GM19023 (cell line): ENCODE results near the gene TSC2.
"Not testable (repeated sequence)": the region's sequence is repeated elsewhere in the genome, so short reads cannot be mapped to it uniquely, and the experiment has no call there.

Experiments used
- ATAC-seq: cut with Tn5 transposase; IDR thresholded peaks from one replicate; pipeline ENCODE4 v1.9.1; 2021; ENCODE audit warnings: mild to moderate bottlenecking, moderate library complexity; ENCODE audit not compliant: unreplicated experiment

The TSC2 gene

DNA sequence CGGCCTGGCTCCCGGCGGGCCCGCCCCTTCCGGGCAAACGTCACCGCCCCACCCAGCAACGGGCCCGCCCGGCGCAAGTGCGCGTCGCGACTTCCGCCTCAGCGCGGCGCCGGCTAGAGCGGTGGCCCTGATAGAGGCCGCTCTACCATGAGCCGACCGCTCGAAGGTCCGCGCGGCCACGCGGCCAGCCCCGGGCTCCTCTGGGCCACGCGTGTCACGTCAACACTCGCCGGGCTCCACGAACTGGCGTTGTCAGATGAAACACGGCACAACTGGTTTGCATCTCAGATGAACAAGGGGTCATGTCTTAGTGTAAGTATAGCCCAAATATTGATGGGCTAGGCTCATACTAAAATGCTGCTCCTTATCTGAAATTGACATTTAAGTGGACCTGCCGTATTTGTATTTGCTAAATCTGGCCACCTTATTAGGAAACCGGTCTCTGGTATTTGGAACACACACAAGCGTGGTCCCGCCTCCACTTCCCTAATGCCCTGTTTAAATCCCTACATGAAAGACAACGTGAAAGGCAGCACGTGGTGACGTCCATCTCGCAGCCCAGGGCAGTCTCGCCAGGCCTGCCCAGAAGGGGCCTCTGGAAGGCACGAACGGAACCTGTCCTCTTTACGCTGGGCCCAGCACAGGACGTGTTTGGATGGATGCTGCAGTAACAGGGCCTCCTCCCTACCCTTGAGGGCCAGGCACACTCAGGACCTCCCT is 37.8 kb upstream of the TSC2 start, which contains the start of gene ZNF598:
TSS of gene ZNF598 (minus strand) at position 31 of the 720 bp plus-strand sequence.
- ATAC-seq = peak; percentile 91

DNA sequence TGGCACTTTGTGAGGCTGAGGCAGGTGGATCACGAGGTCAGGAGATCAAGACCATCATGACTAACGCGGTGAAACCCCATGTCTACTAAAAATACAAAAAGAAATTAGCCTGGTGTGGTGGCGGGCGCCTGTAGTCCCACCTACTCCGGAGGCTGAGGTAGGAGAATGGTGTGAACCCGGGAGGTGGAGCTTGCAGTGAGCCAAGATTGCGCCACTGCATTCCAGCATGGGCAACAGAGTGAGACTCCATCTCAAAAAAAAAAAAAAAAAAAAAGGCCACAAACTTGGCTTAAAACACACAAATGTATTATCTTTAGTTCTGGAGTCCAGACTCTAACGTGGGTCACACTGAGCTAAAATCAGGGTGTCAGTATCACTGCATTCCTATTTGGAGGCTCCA is 36.1 kb upstream of the TSC2 start:
- not testable (repeated sequence) for ATAC-seq

DNA sequence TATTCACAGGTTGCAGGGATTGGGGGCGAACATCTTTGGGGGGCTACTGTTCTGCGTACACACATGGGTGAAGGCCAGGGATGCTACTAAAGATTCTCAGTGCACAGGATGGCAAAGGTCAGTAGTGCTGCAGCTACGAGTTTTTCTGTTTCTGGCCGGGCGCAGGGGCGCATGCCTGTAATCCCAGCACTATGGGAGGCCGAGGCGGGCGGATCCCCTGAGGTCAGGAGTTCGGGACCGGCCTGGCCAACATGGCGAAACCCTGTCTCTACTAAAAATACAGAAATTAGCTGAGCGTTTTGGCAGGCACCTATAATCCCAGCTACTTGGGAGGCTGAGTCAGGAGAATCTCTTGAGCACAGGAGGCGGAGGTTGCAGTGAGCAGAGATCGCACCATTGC is 34.3 kb upstream of the TSC2 start:
- no peak for ATAC-seq

DNA sequence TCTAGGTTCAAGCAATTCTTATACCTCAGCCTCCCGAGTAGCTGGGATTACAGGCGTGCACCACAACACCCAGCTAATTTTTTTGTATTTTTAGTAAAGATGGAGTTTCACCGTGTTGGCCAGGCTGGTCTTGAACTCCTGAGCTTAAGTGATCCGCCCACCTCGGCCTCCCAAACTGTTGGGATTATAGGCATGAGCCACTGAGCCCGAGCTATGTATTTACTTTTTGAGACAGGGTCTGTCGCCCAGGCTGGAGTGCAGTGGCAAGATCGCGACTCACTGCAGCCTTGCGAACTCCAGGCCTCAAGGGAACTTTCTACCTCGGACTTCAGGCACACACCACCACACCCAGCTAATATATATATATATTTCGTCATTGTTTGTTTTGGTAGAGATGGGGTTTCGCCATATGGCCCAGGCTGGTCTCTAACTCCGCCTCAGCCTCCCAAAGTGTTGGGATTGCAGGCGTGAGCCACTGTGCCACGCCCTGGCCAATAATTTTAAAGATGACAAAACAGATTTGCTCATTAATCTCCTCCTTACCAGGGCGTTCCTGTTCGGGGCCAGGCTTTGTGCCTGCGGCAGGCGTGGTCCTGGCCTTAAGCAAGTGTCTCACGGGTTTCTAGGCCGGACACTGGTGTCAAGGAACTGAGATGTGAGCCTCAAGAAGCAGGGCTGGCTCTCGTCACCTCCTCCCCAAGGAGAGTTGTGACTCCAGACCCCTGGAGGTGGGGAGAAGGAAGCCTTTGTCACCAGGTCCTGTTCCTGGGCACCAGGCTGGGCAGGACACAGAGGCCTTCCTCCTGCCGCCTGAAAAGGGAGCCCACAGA is 32.5 kb upstream of the TSC2 start:
- no peak for ATAC-seq

DNA sequence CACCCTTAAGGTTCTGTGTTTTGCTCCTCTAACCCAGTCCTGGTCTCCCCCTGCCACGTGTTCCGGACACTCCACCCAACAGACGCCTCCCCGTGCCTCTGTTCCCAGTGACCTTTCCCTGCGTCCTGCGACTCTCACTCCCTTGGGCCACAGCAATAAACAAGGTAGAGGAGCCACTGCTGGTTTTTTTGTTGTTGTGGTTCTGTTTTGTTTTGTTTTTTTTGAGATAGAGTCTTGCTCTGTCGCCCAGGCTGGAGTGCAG is 31.9 kb upstream of the TSC2 start:
- ATAC-seq = no peak

DNA sequence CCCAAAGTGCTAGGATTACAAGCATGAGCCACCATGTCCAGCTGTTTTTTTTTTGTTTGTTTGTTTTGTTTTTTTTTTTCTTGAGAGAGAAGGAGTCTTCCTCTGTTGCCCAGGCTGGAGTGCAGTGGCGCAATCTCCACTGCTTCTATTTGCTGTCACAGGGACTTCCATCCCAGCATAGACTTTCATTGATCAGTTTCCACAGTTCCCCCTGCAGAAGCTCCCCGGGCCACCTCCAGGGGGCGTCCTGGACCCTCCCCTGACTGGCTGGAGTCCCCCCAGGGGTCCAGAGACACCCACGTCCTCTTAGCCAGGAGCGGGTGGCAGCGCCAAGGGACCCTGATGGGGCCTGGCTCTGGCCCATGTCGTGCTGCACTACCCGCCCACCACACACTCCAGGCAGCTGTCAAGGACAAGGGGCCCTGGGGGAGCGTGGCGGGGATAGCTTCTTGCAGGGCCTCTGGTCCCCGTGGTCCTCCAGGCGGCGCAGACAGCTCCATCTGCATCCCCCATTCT is 31.3 kb upstream of the TSC2 start:
- ATAC-seq = no peak

DNA sequence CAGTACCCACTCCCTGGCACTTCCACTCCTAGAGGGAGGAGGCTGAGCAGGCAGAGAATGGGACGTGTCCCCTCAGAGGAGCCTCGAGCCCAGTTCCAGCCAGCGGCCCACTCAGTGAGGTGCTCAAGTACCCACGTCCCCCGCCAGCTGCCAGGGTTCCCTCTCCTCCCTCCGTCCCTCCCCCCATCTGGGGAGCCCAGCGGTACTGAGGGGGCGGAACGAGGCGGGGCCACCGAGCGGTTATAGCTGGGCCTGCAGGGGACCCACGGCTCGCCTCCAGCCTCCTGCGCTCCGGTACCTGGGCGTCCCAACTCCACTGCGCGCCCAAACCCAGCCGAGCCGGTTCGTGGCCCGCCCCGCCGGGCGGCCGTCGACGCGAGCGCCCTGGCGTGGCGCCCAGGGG is 28.3 kb upstream of the TSC2 start, which contains the start of gene NPW:
TSS of gene NPW (plus strand) at position 268 of the 403 bp plus-strand sequence.
- ATAC-seq = no peak

DNA sequence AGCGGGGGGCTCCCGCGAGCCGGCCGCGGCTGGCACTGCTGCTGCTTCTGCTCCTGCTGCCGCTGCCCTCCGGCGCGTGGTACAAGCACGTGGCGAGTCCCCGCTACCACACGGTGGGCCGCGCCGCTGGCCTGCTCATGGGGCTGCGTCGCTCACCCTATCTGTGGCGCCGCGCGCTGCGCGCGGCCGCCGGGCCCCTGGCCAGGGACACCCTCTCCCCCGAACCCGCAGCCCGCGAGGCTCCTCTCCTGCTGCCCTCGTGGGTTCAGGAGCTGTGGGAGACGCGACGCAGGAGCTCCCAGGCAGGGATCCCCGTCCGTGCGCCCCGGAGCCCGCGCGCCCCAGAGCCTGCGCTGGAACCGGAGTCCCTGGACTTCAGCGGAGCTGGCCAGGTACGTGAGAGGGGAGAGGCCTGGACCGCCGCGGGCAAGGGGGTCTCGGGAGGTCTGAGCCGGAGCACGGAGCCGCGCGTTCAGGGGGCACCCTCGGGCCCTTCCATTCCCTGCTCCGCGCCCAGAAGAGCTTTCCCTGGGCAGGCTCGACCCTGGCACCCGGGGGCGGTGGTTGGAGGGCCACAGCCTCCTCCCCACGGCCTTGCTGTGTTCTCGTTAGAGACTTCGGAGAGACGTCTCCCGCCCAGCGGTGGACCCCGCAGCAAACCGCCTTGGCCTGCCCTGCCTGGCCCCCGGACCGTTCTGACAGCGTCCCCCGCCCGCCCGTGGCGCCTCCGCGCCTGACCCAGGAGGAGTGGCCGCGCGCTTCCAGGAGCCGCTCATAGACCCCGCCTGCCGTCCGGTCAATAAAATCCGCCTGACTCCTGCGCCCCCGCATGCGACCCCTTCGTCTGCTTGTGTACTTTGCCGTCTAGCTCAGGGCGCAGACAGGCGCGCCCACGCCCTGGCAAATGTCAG is 27.6 kb upstream of the TSC2 start:
- ATAC-seq = no peak

DNA sequence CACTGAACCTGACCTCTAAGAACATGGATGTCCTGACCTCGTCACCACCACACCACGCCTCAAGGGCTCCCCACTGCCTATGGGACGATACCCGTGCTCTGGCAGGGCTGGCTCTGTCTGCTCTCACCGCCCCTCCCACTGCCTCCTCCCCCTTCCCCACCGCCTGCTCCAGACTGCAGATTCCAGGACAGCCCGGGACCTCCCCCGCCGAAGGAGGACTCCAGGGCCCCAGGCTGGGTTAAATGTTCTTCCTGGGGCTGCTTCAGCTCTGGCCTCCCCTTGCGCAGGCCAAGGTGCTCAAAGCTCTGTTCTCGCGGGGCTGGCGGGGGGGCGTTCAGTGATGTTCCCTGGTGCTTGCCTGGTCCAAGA is 25.1 kb upstream of the TSC2 start:
- peak; percentile 7 for ATAC-seq

DNA sequence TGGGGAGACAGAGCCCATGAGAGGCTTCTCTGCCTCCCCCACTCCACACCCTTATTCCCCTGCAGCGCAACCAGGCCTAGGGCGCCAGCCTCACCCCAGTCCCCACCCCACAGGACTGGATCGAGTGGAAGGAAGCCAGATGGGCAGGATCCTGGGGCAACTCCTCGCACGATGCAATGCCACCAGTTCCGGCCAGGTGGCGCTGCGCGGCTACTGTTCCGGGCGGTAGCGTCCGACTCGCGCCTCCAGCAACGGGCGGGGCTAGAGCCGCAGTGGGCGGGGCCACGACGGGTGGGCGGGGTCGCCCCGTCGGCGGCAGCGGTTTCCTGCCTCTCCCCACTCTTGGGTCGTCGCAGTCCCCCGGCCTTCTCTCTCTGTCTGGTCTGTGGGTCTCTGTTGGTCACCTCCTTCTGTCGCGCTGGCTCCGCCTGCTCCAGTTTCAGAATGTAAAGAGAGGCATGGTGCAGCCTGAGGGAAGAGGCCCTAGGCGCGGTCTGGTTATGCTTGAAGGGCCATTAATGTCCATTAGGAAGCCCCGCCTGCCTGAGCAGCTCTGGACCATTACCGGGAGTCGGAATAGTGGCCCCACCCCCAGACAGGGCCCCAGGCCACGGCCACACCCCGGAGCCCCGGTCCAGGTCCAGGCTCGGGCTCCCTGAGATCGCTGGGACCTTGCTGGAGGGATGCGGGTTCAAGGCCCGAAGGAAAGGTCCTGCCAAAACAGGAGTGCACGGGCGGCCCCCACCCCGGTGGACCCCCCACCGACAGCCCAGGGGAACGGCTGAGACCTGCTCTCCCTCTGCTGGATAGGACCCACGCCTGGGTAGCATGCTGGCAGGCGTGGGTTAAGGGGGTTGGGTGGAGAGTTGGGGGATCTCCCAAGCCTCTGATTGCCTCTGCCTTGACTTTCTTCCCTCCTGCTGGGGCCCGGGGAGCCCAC is 24.4 kb upstream of the TSC2 start:
- peak; percentile 66 for ATAC-seq

DNA sequence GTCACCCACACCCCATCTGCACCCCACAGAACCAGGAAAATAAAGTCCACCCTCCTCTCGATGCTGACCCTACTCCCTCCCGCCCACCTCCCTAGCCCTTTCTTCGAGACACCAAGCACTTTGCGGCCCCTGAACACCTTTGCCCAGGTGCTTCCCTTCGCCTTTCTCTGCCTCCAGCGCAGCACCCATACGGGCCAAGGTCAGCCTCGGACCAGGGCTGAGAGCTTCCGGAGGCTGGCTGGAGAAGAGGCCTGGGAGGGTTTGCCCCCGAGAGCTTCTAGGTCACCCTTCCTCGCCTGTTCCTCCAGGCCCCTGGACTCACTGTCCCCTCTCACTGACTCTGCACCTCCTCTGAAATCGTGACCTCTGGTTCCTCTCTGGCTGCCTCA is 23.8 kb upstream of the TSC2 start:
- ATAC-seq = no peak

DNA sequence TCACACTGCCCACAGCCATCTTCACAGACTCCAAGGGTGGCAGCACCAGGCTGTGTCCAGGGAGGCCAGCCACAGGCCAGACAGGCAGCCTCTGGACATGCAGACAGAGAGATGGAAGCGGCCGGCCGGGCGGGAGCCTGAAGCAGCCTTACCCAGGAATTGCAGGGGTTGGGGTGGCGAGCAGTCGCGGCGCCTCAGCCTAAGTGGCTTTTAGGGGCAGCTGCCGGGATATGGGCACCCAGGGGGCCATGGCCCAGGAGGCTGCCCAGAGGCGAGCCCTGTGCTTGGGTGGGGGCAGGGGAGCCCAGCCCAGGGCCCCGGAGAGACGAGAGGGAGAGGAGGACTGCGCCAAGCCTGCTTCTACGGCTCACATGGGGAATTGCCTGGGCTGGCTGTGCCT is 22.5 kb upstream of the TSC2 start:
- ATAC-seq = no peak

DNA sequence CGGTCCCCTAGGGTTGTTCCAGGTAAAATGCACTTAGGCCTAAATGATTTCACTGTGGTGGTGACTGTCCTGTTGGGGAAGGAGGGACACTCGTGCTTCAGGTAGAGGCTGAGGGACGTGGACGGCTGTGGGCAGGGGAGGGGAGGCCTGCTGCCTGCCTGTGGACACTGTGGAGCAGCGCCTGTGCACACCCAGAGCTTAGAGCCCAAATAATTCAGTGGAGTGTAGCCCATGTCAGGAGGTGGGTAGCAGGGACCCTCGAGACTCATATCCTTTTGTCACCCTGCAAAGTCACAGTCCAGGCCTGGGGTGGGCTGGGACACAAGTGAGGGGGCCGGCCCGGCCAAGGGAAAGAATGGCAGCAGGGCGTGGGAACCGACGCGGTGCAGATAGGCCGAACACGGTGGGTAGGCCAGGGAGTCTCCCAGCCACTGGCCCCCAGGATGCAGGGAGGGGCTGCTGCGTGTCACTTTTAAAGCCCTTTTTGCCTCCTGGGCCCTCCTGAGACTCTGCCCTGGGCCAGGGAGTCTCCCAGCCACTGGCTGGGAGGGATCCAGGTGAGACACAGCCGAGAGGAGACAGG is 21.8 kb upstream of the TSC2 start:
- no peak for ATAC-seq

DNA sequence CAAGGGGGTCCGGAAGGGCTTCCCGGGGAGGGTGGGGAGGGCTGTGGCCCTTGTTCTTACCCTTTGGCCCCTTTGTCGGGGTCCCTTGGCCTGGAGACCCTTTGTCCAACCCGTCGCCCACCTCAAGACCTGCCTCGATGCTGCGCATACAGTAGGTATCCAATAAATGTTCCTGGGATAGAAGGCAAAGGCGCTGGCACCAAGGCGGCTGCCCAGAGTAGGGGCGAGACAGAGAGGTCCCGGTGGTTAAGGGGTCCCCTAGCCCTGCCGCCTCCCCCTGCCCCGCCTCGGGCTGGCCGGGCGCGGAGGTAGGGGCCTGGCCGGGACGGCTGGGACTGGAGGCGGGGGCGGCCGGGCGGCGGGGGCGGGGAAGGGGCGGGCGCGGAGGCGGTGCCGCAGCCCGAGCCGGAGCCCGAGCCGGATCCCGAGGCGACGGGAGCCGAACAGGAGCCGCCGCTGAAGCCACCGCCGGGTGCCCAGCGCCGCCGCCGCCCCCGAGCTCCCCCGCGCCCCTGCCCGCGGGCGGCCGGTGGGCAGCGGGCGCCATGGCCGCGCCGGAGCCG is 21.2 kb upstream of the TSC2 start, which contains the start of gene NHERF2:
TSS of gene NHERF2 (plus strand) at position 442 of the 563 bp plus-strand sequence. CDS start at position 546, 104 bp downstream.
- no peak for ATAC-seq

DNA sequence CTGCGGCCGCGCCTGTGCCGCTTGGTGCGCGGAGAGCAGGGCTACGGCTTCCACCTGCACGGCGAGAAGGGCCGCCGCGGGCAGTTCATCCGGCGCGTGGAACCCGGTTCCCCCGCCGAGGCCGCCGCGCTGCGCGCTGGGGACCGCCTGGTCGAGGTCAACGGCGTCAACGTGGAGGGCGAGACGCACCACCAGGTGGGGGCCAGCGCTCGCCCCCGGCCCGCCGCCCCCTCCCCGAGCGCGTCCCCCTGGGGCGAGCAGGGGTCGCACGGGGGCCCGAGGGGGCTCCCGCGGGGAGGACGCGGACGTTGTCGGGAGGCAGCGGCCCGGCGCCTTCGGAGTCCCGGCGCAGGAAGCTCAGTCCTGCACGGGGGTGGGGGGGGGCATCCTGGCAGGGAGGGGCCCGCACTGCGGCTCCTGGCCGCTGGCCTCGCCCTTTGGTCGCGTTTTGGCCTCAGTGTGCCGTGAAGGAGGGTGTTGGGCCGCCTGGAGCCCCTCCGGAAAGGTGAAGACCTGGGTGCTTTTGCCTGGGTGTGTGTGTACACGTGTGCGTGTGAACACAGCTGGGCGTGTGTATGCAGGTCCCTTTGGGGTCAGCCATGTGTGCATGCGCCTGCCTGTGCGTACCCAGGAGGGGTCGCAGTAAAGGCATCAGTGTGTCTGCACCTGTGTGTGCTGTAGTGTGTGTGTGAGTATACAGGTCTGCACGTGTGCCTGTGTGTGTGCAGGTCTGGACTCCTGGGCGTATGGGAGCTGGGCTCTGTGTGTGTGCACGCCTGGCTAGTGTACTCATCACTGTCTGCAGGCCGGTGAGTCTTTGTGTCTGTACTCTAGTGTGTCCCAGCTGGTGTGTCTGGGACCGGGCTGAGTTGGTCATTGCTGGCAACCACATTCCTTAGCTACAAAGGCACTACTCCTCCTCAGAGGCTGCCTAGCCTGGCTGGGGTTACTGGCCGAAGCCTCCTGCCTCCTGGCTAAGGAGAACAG is 20.5 kb upstream of the TSC2 start:
- no peak for ATAC-seq

DNA sequence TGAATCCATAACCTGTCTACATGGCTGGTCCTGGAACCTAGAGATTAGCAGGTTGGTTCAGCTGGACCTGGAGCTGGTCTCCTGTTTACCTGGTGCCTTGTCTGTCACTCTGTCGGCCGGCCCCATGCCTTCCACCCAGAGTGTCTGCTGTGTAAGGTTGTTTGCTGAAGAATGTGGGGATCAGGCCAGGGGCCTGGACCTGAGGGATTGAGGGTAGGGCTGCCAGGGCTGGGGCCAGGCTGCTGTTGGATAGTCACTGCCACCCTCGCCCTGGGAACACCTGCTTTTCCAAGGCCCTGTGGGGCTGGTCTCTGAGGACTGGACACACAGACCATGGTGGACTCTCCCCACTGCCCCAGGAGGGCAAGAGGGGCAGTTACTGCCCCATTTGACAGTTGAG is 19.6 kb upstream of the TSC2 start:
- no peak for ATAC-seq

DNA sequence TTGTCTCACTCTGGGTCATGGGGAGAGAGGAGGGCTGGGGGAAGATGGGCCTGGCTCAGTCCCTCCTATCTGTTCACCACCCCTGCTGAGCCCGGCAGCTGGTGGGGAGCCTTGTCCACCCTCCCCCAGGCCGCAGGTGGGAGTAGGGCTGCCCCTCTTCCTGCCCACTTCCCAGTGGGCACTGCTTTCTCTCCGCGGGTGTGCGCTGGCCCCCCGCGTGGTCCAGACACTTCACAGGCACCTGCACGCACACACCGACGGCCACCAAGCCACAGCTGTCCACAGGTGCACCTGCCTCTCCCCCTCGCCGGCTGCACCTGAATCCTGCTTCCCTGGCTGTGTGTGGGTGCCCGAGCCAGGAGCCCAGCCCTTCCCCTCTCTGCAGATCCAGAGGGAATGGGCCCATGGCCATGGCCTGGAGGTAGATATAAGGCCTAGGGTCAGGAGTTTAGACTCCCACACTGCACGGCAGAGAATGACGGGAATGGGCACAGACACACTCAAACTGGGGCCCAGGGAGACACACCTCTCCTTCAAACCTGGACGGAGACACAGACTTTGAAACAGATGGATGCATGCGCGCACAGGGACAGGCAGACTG is 19.1 kb upstream of the TSC2 start:
- no peak for ATAC-seq

DNA sequence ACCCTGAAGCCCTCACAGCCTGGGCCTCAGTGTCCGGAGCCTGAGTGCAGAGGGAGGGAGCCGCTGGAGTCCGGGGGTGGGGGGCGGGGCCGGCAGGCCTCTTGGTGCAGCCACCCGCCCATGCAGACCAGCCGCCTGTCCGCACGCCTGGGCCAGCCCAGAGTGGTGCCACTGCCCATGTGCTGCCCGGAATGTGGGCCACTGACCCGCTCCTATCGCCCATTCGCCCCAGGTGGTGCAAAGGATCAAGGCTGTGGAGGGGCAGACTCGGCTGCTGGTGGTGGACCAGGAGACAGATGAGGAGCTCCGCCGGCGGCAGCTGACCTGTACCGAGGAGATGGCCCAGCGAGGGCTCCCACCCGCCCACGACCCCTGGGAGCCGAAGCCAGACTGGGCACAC is 18.4 kb upstream of the TSC2 start:
- ATAC-seq = no peak
